K562 (cell line): ENCODE results near the gene TMEM273. TPM values are rescaled to one million over a fixed set of nuclear protein-coding genes. Genes with fewer than 3 reads are reported as not detected.

ENCODE experiments used
- ATAC-seq: fragments of 200-7000 bp; cut with Tn5 transposase; 3 replicates; pipeline ENCODE4 v1.9.1; 2020; ENCODE audit warnings: moderate library complexity
- BruUV-seq: library from RNA; stranded (reverse); fragments of 400-500 nt; replicated peaks from 2 replicates; lab custom pipeline; 2021; lab: Mats Ljungman, UMichigan
- CTCF ChIA-PET: fragments of 300-600 bp; formaldehyde crosslinking; extraction: SDS; loops from one replicate; lab custom pipeline; 2021; ENCODE audit warnings: low intra/inter-chr PET ratio; lab: Yijun Ruan, JAX
- POLR2A ChIA-PET: fragments of 300-600, 350-650 bp; sonication (Branson Sonifier 250); formaldehyde crosslinking; extraction: SDS; loops from one replicate; lab custom pipeline; 2021; ENCODE audit warnings: antibody characterized with exemption, inconsistent platforms; lab: Yijun Ruan, JAX
- DNase-seq, 4 experiments: peaks; one replicate each; pipeline versions ENCODE4 v3.0.0 to v3.0.0-alpha.2; 2011 to 2018; ENCODE audit warnings: low spot score in 3 of 4, mixed read lengths in 3 of 4; ENCODE audit errors: extremely low read depth in 1 of 4
- FAIRE-seq: peaks from 2 replicates; lab custom pipeline; 2011; peaks lifted over from hg19 to GRCh38; lab: Jason Lieb, UNC
- H2AFZ ChIP-seq: 2 replicates; pipeline ENCODE4 v1.6.0; 2011; ENCODE audit warnings: low read depth, low read length, control low read depth, inconsistent platforms
- H3K27ac ChIP-seq: fragments of 200-600 bp; 3 replicates; pipeline ENCODE4 v1.8.0; 2011; ENCODE audit warnings: low read depth, mild to moderate bottlenecking, control low read depth, inconsistent platforms, low read length, moderate library complexity, mixed read lengths; ENCODE audit errors: extremely low read depth
- H3K27me3 ChIP-seq, 2 experiments: fragments of 300-600 bp in 1 of 2; 2 replicates in 1 of 2; 3 replicates in 1 of 2; pipeline versions ENCODE4 v1.6.0 to v1.8.0; 2011; ENCODE audit warnings: inconsistent platforms in 2 of 2, low read length in 2 of 2, mild to moderate bottlenecking in 1 of 2, mixed read lengths in 1 of 2, moderate library complexity in 1 of 2; ENCODE audit not compliant: control insufficient read depth in 2 of 2, insufficient read depth in 2 of 2
- H3K36me3 ChIP-seq: fragments of 300-600 bp; 3 replicates; pipeline ENCODE4 v1.8.0; 2011; ENCODE audit warnings: mild to moderate bottlenecking, low read length, inconsistent platforms; ENCODE audit not compliant: control insufficient read depth, insufficient read depth
- H3K4me1 ChIP-seq, 2 experiments: fragments of 200-600 bp in 1 of 2; replicated peaks in 1 of 2; 2 replicates in 1 of 2; 3 replicates in 1 of 2; pipeline versions ENCODE4 v1.5.1 to v1.8.0; 2011; ENCODE audit warnings: inconsistent platforms in 2 of 2, low read length in 2 of 2, mild to moderate bottlenecking in 1 of 2, mixed read lengths in 1 of 2, moderate library complexity in 1 of 2; ENCODE audit not compliant: control insufficient read depth in 2 of 2, insufficient read depth in 2 of 2
- H3K4me2 ChIP-seq: 2 replicates; pipeline ENCODE4 v1.6.1; 2011; ENCODE audit warnings: low read length, control low read depth, inconsistent platforms, mixed read lengths; ENCODE audit not compliant: insufficient read depth
- H3K4me3 ChIP-seq: fragments of 200-600 bp; sonication (generic), shearing (Covaris generic); 2 replicates; pipeline ENCODE4 v1.5.1; 2016; ENCODE audit warnings: control low read depth, inconsistent platforms
- H3K79me2 ChIP-seq: fragments of 200-600 bp; 3 replicates; pipeline ENCODE4 v1.8.0; 2011; ENCODE audit warnings: low read length, inconsistent platforms; ENCODE audit not compliant: control insufficient read depth, insufficient read depth
- H3K9ac ChIP-seq, 2 experiments: 2 replicates each; pipeline versions ENCODE4 v1.6.0 to v1.6.1; 2011; ENCODE audit warnings: low read depth in 2 of 2, low read length in 2 of 2, control low read depth in 1 of 2, inconsistent platforms in 1 of 2, mild to moderate bottlenecking in 1 of 2, mixed read lengths in 1 of 2; ENCODE audit not compliant: insufficient read depth in 1 of 2
- H3K9me1 ChIP-seq: one replicate; pipeline ENCODE4 v1.6.0; 2011; ENCODE audit warnings: inconsistent platforms, mild to moderate bottlenecking, low read length, moderate library complexity; ENCODE audit not compliant: control insufficient read depth, insufficient read depth
- H3K9me3 ChIP-seq: replicated peaks from 2 replicates; pipeline ENCODE4 v1.5.1; 2011; ENCODE audit warnings: low read depth, low read length, inconsistent platforms; ENCODE audit not compliant: control insufficient read depth, insufficient read depth
- H4K20me1 ChIP-seq: replicated peaks from 2 replicates; pipeline ENCODE4 v1.6.1; 2011; ENCODE audit warnings: low read length, inconsistent platforms, mixed read lengths; ENCODE audit not compliant: control insufficient read depth, insufficient read depth
- ATF1 ChIP-seq, 2 experiments: fragments of 450-650 bp in 1 of 2; IDR thresholded peaks; 2 replicates each; pipeline ENCODE4 v1.6.1; 2016; ENCODE audit warnings: missing compliant biosample characterization in 1 of 2, missing genetic modification characterization in 1 of 2
- ATF3 ChIP-seq, 2 experiments: fragments of 450-650 bp in 1 of 2; sonication (generic) in 1 of 2; formaldehyde crosslinking in 1 of 2; IDR thresholded peaks in 1 of 2; conservative IDR thresholded peaks in 1 of 2; 2 replicates each; pipeline versions ENCODE4 v1.6.1 to v1.8.1; 2016 to 2023; ENCODE audit warnings: mild to moderate bottlenecking in 2 of 2, moderate library complexity in 2 of 2, inconsistent platforms in 1 of 2, missing genetic modification reagents in 1 of 2
- NCOA2 ChIP-seq, 2 experiments: fragments of 450-650 bp; IDR thresholded peaks; 2 replicates each; pipeline ENCODE4 v1.6.1; 2018; ENCODE audit warnings: mild to moderate bottlenecking in 2 of 2, moderate library complexity in 1 of 2; ENCODE audit not compliant: partially characterized antibody in 2 of 2
- NR0B1 ChIP-seq: fragments of 450-650 bp; IDR thresholded peaks from one replicate; pipeline ENCODE4 v1.6.1; 2018; ENCODE audit warnings: mild to moderate bottlenecking, moderate library complexity; ENCODE audit not compliant: partially characterized antibody
- NRF1 ChIP-seq, 2 experiments: fragments of 450-650 bp; IDR thresholded peaks in 1 of 2; conservative IDR thresholded peaks in 1 of 2; 2 replicates each; pipeline ENCODE4 v1.6.1; 2014; ENCODE audit warnings: mild to moderate bottlenecking in 2 of 2
- PHF21A ChIP-seq: fragments of 450-650 bp; IDR thresholded peaks from 2 replicates; pipeline ENCODE4 v1.6.1; 2017; ENCODE audit warnings: low read depth, borderline replicate concordance
- POU5F1 ChIP-seq: fragments of 150-350 bp; IDR thresholded peaks from 2 replicates; pipeline ENCODE4 v1.6.1; 2014; ENCODE audit warnings: borderline replicate concordance, low read length, low read depth, mild to moderate bottlenecking; ENCODE audit not compliant: partially characterized antibody
- SRSF9 ChIP-seq: fragments of 200-400 bp; formaldehyde crosslinking; IDR thresholded peaks from 2 replicates; pipeline ENCODE4 v1.6.1; 2017; ENCODE audit warnings: low read depth, low read length, borderline replicate concordance
- TRIM25 ChIP-seq: fragments of 450-650 bp; IDR thresholded peaks from 2 replicates; pipeline ENCODE4 v1.7.0; 2016; ENCODE audit warnings: borderline replicate concordance
- ZBTB17 ChIP-seq: fragments of 450-650 bp; formaldehyde crosslinking; IDR thresholded peaks from 2 replicates; pipeline ENCODE4 v1.4.0; 2020; ENCODE audit warnings: mild to moderate bottlenecking
- ZBTB5 ChIP-seq: fragments of 450-650 bp; IDR thresholded peaks from 2 replicates; pipeline ENCODE4 v1.6.1; 2017; ENCODE audit warnings: antibody characterized with exemption
- ZNF133 ChIP-seq: fragments of 250-450 bp; sonication (Bioruptor Pico); IDR thresholded peaks from 2 replicates; pipeline ENCODE4 v1.4.0; 2020; ENCODE audit warnings: mild to moderate bottlenecking
- ZNF316 ChIP-seq: fragments of 450-650 bp; IDR thresholded peaks from 2 replicates; pipeline ENCODE4 v1.6.1; 2016
- ZNF347 ChIP-seq: fragments of 450-650 bp; formaldehyde crosslinking; IDR thresholded peaks from 2 replicates; pipeline ENCODE4 v1.4.0; 2020; ENCODE audit warnings: low read depth, mild to moderate bottlenecking, moderate library complexity
- ZNF431 ChIP-seq: sonication (generic); formaldehyde crosslinking; IDR thresholded peaks from 2 replicates; pipeline ENCODE4 v1.8.0; 2022; ENCODE audit warnings: mild to moderate bottlenecking, missing genetic modification reagents
- WGBS: fragments of 100-300 bp; shearing (Covaris generic); methylation state at CpG from one replicate; pipeline ENCODE4 v1.1.6; 2016; ENCODE audit warnings: low coverage, mixed read lengths; ENCODE audit not compliant: insufficient coverage; ENCODE audit errors: missing lambda C conversion rate; 5-methylcytosine and 5-hydroxymethylcytosine counted together
- in situ Hi-C: fragments of 300-500 bp; cut with MboI; formaldehyde crosslinking; loops from 4 replicates; pipeline ENCODE4 v1.15.0; 2018; ENCODE audit warnings: inconsistent platforms, mixed read lengths
- intact Hi-C: fragments of 100-400 bp; cut with micrococcal nuclease; formaldehyde crosslinking; loops from 2 replicates; pipeline ENCODE4 v1.14.2; 2022
- polyA plus RNA-seq, 8 experiments: library from polyadenylated mRNA; depleted of rRNA in 4 of 8; stranded (reverse) in 5 of 8; unstranded in 3 of 8; fragments of >200 nt; fragmentation: Nextera tagmentation in 2 of 8; fragmentation: Illumina TruSeq in 1 of 8; extraction: Ambion mirVana in 2 of 8; extraction: Trizol in 1 of 8; gene quantifications; 2 replicates each; pipeline versions ENCODE4 v1.2.1 to v1.2.3, GENCODE V29; 2011 to 2014; ENCODE audit warnings: inconsistent platforms in 1 of 8, missing spikeins in 1 of 8
- total RNA-seq, 7 experiments: library from RNA; depleted of rRNA in 6 of 7; stranded (reverse); fragments of >200 nt in 6 of 7; fragmentation: Illumina TruSeq in 2 of 7; extraction: Trizol in 2 of 7; gene quantifications; 2 replicates each; pipeline versions ENCODE4 v1.2.1 to v1.2.3, GENCODE V29; 2011 to 2021; ENCODE audit warnings: low replicate concordance in 1 of 7

The TMEM273 gene
- total and polyA plus RNA-seq, 9 of the 15 experiments (the other 6 are each of a cell fraction or from before 2014, with no cell fraction given) = 39.2 to 131 (median 95.6) TPM

GRCh38 chr10:49202266-49202665 lies 14.1 kb upstream of the TMEM273 start:
- Histone ChIP-seq H3K4me1 (peaks cover 0 to 3% of the 10 kb centered on the region in 2 experiments; a peak in 1 of 5 replicates), H3K79me2 (no peaks in the 10 kb centered on the region), H3K9me3 (no peaks in the 10 kb centered on the region; the same call in 1 of the 2 replicates), H2AFZ (no peak overlapping the region), H3K4me2 (no peak overlapping the region), H3K4me3 (no peak overlapping the region), H4K20me1 (no peaks in the 10 kb centered on the region), H3K27me3 (no peaks in the 10 kb centered on the region), H3K9ac (no peak overlapping the region), H3K36me3 (no peaks in the 10 kb centered on the region), H3K27ac (no peak overlapping the region), H3K9me1 (no peaks in the 10 kb centered on the region)
- WGBS = 83% methylated on average over 1 of the region's 1 CpG
- ChIA-PET CTCF (no interaction called here), POLR2A (interaction anchor here (0.6 to 1.6 kb wide), 5 partner anchors 11 to 127 kb away, joined by 3 to 4 read pairs (median 3); no protein-coding TSS in a partner anchor)
- no peak for DNase-seq
- no peak for FAIRE-seq
- TF ChIP-seq ZNF347 (CRISPR knock-in tag) (no peak), SRSF9 (no peak), ZNF316 (0 out of 2 replicates have a peak, but pooled peaks have one; percentile 3), TRIM25 (no peak), NCOA2 (IDR thresholded peaks at IDR 0.05; ENCODE audit: partially characterized antibody in 2 of 2) (no peak), ZBTB17 (CRISPR knock-in tag) (no peak), POU5F1 (no peak), NRF1 (conservative IDR thresholded peaks at IDR 0.05 in 1 of 2, IDR thresholded peaks at IDR 0.05 in 1 of 2) (no peak), ZNF431 (CRISPR knock-in tag) (no peak), ZBTB5 (no peak), ZNF133 (CRISPR knock-in tag) (no peak), ATF3 (IDR thresholded peaks at IDR 0.05) (peak; percentile 45; the same call in 1 of the 2 replicates), ATF3 (CRISPR knock-in tag; conservative IDR thresholded peaks at IDR 0.05) (no peak), PHF21A (no peak), ATF1 (CRISPR knock-in tag; IDR thresholded peaks at IDR 0.05) (no peak), ATF1 (tag; IDR thresholded peaks at IDR 0.05) (0 out of 2 replicates have a peak, but pooled peaks have one; percentile 8), NR0B1 (no peak)
- intact Hi-C loops (no loop called here), in situ Hi-C loops (no loop called here)
- no TSS peak for BruUV-seq
- ATAC-seq = no peak
